H9 (cell line): ENCODE results near the gene DNER. TPM values are rescaled to one million over a fixed set of nuclear protein-coding genes. Genes with fewer than 3 reads are reported as not detected.

Source experiments
- DNase-seq: peaks from one replicate; pipeline ENCODE4 v3.0.0-alpha.2; 2017
- H2AFZ ChIP-seq: one replicate; pipeline ENCODE4 v1.6.1; 2013; ENCODE audit warnings: mild to moderate bottlenecking, low read length, control low read depth, moderate library complexity
- H2AK5ac ChIP-seq: 2 replicates; pipeline ENCODE4 v1.6.1; 2013; ENCODE audit warnings: low read length, control low read depth, mixed read lengths; ENCODE audit not compliant: insufficient read length
- H2BK120ac ChIP-seq: one replicate; pipeline ENCODE4 v1.6.1; 2013; ENCODE audit warnings: low read depth, mild to moderate bottlenecking, low read length, control low read depth, inconsistent platforms; ENCODE audit not compliant: poor library complexity, severe bottlenecking
- H2BK12ac ChIP-seq: 2 replicates; pipeline ENCODE4 v1.6.1; 2013; ENCODE audit warnings: low read length, control low read depth, mixed read lengths, low read depth; ENCODE audit not compliant: insufficient read length
- H2BK15ac ChIP-seq: 2 replicates; pipeline ENCODE4 v1.6.1; 2013; ENCODE audit warnings: low read depth, low read length, control low read depth
- H2BK20ac ChIP-seq: one replicate; pipeline ENCODE4 v1.6.1; 2013; ENCODE audit warnings: low read depth, mild to moderate bottlenecking, low read length, control low read depth, inconsistent platforms; ENCODE audit not compliant: poor library complexity, severe bottlenecking
- H2BK5ac ChIP-seq: 2 replicates; pipeline ENCODE4 v1.6.1; 2013; ENCODE audit warnings: low read length, control low read depth, mixed read lengths; ENCODE audit not compliant: insufficient read length
- H3K14ac ChIP-seq: 2 replicates; pipeline ENCODE4 v1.6.1; 2013; ENCODE audit warnings: low read length, control low read depth; ENCODE audit not compliant: insufficient read depth
- H3K18ac ChIP-seq: 2 replicates; pipeline ENCODE4 v1.6.1; 2013; ENCODE audit warnings: low read depth, mild to moderate bottlenecking, mixed read lengths, low read length, control low read depth; ENCODE audit not compliant: insufficient read length
- H3K23ac ChIP-seq: 2 replicates; pipeline ENCODE4 v1.6.1; 2013; ENCODE audit warnings: low read length, control low read depth, mixed read lengths, low read depth; ENCODE audit not compliant: insufficient read length
- H3K23me2 ChIP-seq: 2 replicates; pipeline ENCODE4 v1.6.1; 2013; ENCODE audit warnings: low read depth, mild to moderate bottlenecking, mixed read lengths, low read length, control low read depth; ENCODE audit not compliant: insufficient read length, poor library complexity, severe bottlenecking
- H3K27ac ChIP-seq: 2 replicates; pipeline ENCODE4 v1.5.1; 2013; ENCODE audit warnings: low read length, control low read depth, mixed read lengths, low read depth; ENCODE audit not compliant: insufficient read length
- H3K27me3 ChIP-seq: 2 replicates; pipeline ENCODE4 v1.6.1; 2013; ENCODE audit warnings: low read length, control low read depth, inconsistent platforms; ENCODE audit not compliant: insufficient read depth
- H3K4ac ChIP-seq: 2 replicates; pipeline ENCODE4 v1.6.1; 2013; ENCODE audit warnings: low read depth, mild to moderate bottlenecking, control low read depth, inconsistent platforms, low read length, moderate library complexity
- H3K4me1 ChIP-seq: 2 replicates; pipeline ENCODE4 v1.6.1; 2013; ENCODE audit warnings: low read length, control low read depth, inconsistent platforms; ENCODE audit not compliant: insufficient read depth
- H3K4me2 ChIP-seq: 2 replicates; pipeline ENCODE4 v1.6.1; 2013; ENCODE audit warnings: low read length, control low read depth, mixed read lengths; ENCODE audit not compliant: insufficient read length, insufficient read depth
- H3K56ac ChIP-seq: 2 replicates; pipeline ENCODE4 v1.6.1; 2013; ENCODE audit warnings: low read depth, mild to moderate bottlenecking, mixed read lengths, low read length, control low read depth; ENCODE audit not compliant: insufficient read length
- H3K79me1 ChIP-seq: 2 replicates; pipeline ENCODE4 v1.6.1; 2013; ENCODE audit warnings: low read depth, mild to moderate bottlenecking, moderate library complexity, low read length, control low read depth, inconsistent platforms; ENCODE audit not compliant: insufficient read depth, poor library complexity, severe bottlenecking
- H3K79me2 ChIP-seq: 2 replicates; pipeline ENCODE4 v1.6.1; 2013; ENCODE audit warnings: low read length, control low read depth, inconsistent platforms; ENCODE audit not compliant: insufficient read depth
- H3K9ac ChIP-seq: 2 replicates; pipeline ENCODE4 v1.6.1; 2013; ENCODE audit warnings: low read length, control low read depth, mixed read lengths; ENCODE audit not compliant: insufficient read length; ENCODE audit errors: extremely low read depth
- H3K9me3 ChIP-seq: one replicate; pipeline ENCODE4 v1.6.1; 2013; ENCODE audit warnings: low read depth, low read length, inconsistent platforms; ENCODE audit not compliant: control insufficient read depth
- H3T11ph ChIP-seq: one replicate; pipeline ENCODE4 v1.6.1; 2013; ENCODE audit warnings: mild to moderate bottlenecking, low read length, control low read depth, inconsistent platforms
- H4K20me1 ChIP-seq: one replicate; pipeline ENCODE4 v1.6.1; 2013; ENCODE audit not compliant: control insufficient read depth, insufficient read length, insufficient read depth
- H4K5ac ChIP-seq: 2 replicates; pipeline ENCODE4 v1.6.1; 2013; ENCODE audit warnings: low read depth, mild to moderate bottlenecking, mixed read lengths, low read length, control low read depth; ENCODE audit not compliant: insufficient read length
- H4K8ac ChIP-seq: replicated peaks from 2 replicates; pipeline ENCODE4 v1.6.1; 2013; ENCODE audit warnings: low read length, control low read depth, mixed read lengths, low read depth; ENCODE audit not compliant: insufficient read length
- H4K91ac ChIP-seq: 2 replicates; pipeline ENCODE4 v1.6.1; 2013; ENCODE audit warnings: low read depth, mild to moderate bottlenecking, moderate library complexity, mixed read lengths, low read length, control low read depth; ENCODE audit not compliant: insufficient read length
- H3K27ac Mint-ChIP-seq, 3 experiments: 2 replicates in 2 of 3; 3 replicates in 1 of 3; pipeline ENCODE4 v1.8.0; 2020 to 2021; ENCODE audit warnings: mixed read lengths in 3 of 3, mild to moderate bottlenecking in 1 of 3, moderate library complexity in 1 of 3
- H3K27me3 Mint-ChIP-seq: 2 replicates; pipeline ENCODE4 v1.8.0; 2021; ENCODE audit warnings: low read depth, mild to moderate bottlenecking, moderate library complexity, mixed read lengths
- H3K36me3 Mint-ChIP-seq, 3 experiments: 2 replicates in 2 of 3; 3 replicates in 1 of 3; pipeline ENCODE4 v1.8.0; 2020 to 2021; ENCODE audit warnings: low read depth in 3 of 3, mixed read lengths in 3 of 3; ENCODE audit not compliant: insufficient read depth in 1 of 3
- H3K4me1 Mint-ChIP-seq, 2 experiments: 2 replicates each; pipeline ENCODE4 v1.8.0; 2020; ENCODE audit warnings: mixed read lengths in 2 of 2
- H3K4me3 Mint-ChIP-seq, 2 experiments: 2 replicates in 1 of 2; 3 replicates in 1 of 2; pipeline ENCODE4 v1.8.0; 2020 to 2021; ENCODE audit warnings: mild to moderate bottlenecking in 2 of 2, mixed read lengths in 2 of 2, moderate library complexity in 1 of 2
- H3K9me3 Mint-ChIP-seq, 2 experiments: 2 replicates in 1 of 2; 3 replicates in 1 of 2; pipeline ENCODE4 v1.8.0; 2020; ENCODE audit warnings: mild to moderate bottlenecking in 2 of 2, mixed read lengths in 2 of 2, moderate library complexity in 1 of 2
- CTCF ChIP-seq: fragments of 200-600 bp; sonication (generic); conservative IDR thresholded peaks from 3 replicates; pipeline ENCODE4 v1.8.0; 2021; ENCODE audit warnings: antibody characterized with exemption, mild to moderate bottlenecking
- WGBS: extraction: QIAGEN DNeasy Blood & Tissue Kit; methylation state at CpG from one replicate; pipeline ENCODE4 v1.1.7; 2013; ENCODE audit warnings: missing lambda C conversion rate, low lambda C conversion rate, mixed read lengths; ENCODE audit not compliant: insufficient read length; ENCODE audit errors: extremely low coverage; 5-methylcytosine and 5-hydroxymethylcytosine counted together
- total RNA-seq: library from RNA; stranded (reverse); gene quantifications from 2 replicates; pipeline ENCODE4 v1.2.1, GENCODE V29; 2021

DNER gene
- total RNA-seq, 1 experiment from 2014 or later = 1.0 TPM

GRCh38 chr2:229669841-229670240 lies 44.5 kb downstream of the DNER start:
- H2BK5ac ChIP-seq = no peak overlapping the region
- peaks cover 13% of the 10 kb centered on the region for H3K27me3 Mint-ChIP-seq
- no peaks in the 10 kb centered on the region for H3K79me2 ChIP-seq
- no peak overlapping the region for H3K14ac ChIP-seq
- H2BK12ac ChIP-seq = no peak overlapping the region
- H4K91ac ChIP-seq = no peak overlapping the region
- no peak for DNase-seq
- H3K4me1 ChIP-seq = no peaks in the 10 kb centered on the region
- no peak overlapping the region for H3K56ac ChIP-seq
- no peaks in the 10 kb centered on the region for H3K9me3 Mint-ChIP-seq
- H3K4me3 Mint-ChIP-seq = no peak overlapping the region
- H2BK120ac ChIP-seq = no peak overlapping the region
- H3K4me1 Mint-ChIP-seq = peaks cover 0 to 4% of the 10 kb centered on the region in 2 experiments; a peak in 1 of 4 replicates
- WGBS = no CpG with 5 or more reads among the region's 3 CpGs
- H2AK5ac ChIP-seq = no peak overlapping the region
- H3K27ac ChIP-seq = no peak overlapping the region
- no peaks in the 10 kb centered on the region for H3K9me3 ChIP-seq
- no peak overlapping the region for H2BK20ac ChIP-seq
- H3K79me1 ChIP-seq = no peaks in the 10 kb centered on the region
- H3K27me3 ChIP-seq = no peaks in the 10 kb centered on the region
- H3K27ac Mint-ChIP-seq = no peak overlapping the region
- no peak overlapping the region for H3K9ac ChIP-seq
- no peaks in the 10 kb centered on the region for H4K20me1 ChIP-seq
- no peak overlapping the region for H3K4me2 ChIP-seq
- no peak overlapping the region for H2AFZ ChIP-seq
- no peak for TF ChIP-seq CTCF
- no peak overlapping the region for H3K23ac ChIP-seq
- H4K8ac ChIP-seq = no peak overlapping the region
- H3K23me2 ChIP-seq = no peaks in the 10 kb centered on the region
- H3K4ac ChIP-seq = no peak overlapping the region
- no peak overlapping the region for H3T11ph ChIP-seq
- no peak overlapping the region for H3K18ac ChIP-seq
- no peaks in the 10 kb centered on the region for H3K36me3 Mint-ChIP-seq
- H2BK15ac ChIP-seq = no peak overlapping the region
- H4K5ac ChIP-seq = no peak overlapping the region
